IMR-90 (cell line): ENCODE results near the gene TMEM158. TPM values are rescaled to one million over a fixed set of nuclear protein-coding genes. Genes with fewer than 3 reads are reported as not detected.

Source experiments
- ATAC-seq: fragments of 200-7000 bp; cut with Tn5 transposase; 2 replicates; pipeline ENCODE4 v1.9.1; 2020; ENCODE audit warnings: low read depth, mild to moderate bottlenecking, moderate library complexity
- BruUV-seq: library from RNA; stranded (reverse); fragments of 400-500 nt; replicated peaks from 2 replicates; lab custom pipeline; 2021; lab: Mats Ljungman, UMichigan
- CTCF ChIA-PET: fragments of 300-600 bp; formaldehyde crosslinking; extraction: SDS; loops from one replicate; lab custom pipeline; 2021; ENCODE audit warnings: antibody characterized with exemption; lab: Yijun Ruan, JAX
- POLR2A ChIA-PET: fragments of 300-600 bp; sonication (Branson Sonifier 250); formaldehyde crosslinking; loops from one replicate; lab custom pipeline; 2022; ENCODE audit warnings: antibody characterized with exemption; ENCODE audit not compliant: unreplicated experiment; lab: Charles Lee
- DNase-seq: peaks from one replicate; pipeline ENCODE4 v3.0.0; 2013
- H2AFZ ChIP-seq: replicated peaks from 2 replicates; pipeline ENCODE3; 2013; ENCODE audit warnings: low read length, mild to moderate bottlenecking; ENCODE audit not compliant: poor library complexity
- H2AK5ac ChIP-seq: 2 replicates; pipeline ENCODE4 v1.6.1; 2013; ENCODE audit warnings: low read depth, low read length, inconsistent platforms
- H2AK9ac ChIP-seq: replicated peaks from 2 replicates; pipeline ENCODE3; 2013; ENCODE audit warnings: mild to moderate bottlenecking, low read depth, low read length, moderate library complexity; ENCODE audit not compliant: poor library complexity
- H2BK120ac ChIP-seq: 2 replicates; pipeline ENCODE4 v1.6.1; 2013; ENCODE audit warnings: low read depth, low read length, inconsistent platforms
- H2BK15ac ChIP-seq: 3 replicates; pipeline ENCODE4 v1.6.1; 2013; ENCODE audit warnings: low read depth, low read length, inconsistent platforms
- H2BK20ac ChIP-seq: 2 replicates; pipeline ENCODE4 v1.6.1; 2013; ENCODE audit warnings: low read depth, mild to moderate bottlenecking, inconsistent platforms, low read length, moderate library complexity
- H2BK5ac ChIP-seq: 2 replicates; pipeline ENCODE4 v1.6.1; 2013; ENCODE audit warnings: mild to moderate bottlenecking, low read depth, low read length, inconsistent platforms; ENCODE audit not compliant: poor library complexity, severe bottlenecking
- H3K14ac ChIP-seq: replicated peaks from 2 replicates; pipeline ENCODE4 v1.6.1; 2013; ENCODE audit warnings: low read depth, low read length, inconsistent platforms
- H3K18ac ChIP-seq: 2 replicates; pipeline ENCODE4 v1.6.1; 2013; ENCODE audit warnings: low read depth, low read length, control low read depth
- H3K23ac ChIP-seq: 2 replicates; pipeline ENCODE4 v1.6.1; 2013; ENCODE audit warnings: low read depth, low read length, inconsistent platforms
- H3K27ac ChIP-seq: 2 replicates; pipeline ENCODE4 v1.5.1; 2013; ENCODE audit warnings: mild to moderate bottlenecking, control low read depth, low read length; ENCODE audit not compliant: insufficient read depth
- H3K27me3 ChIP-seq: 2 replicates; pipeline ENCODE4 v1.6.1; 2013; ENCODE audit warnings: low read length; ENCODE audit not compliant: control insufficient read depth, insufficient read depth
- H3K36me3 ChIP-seq: 2 replicates; pipeline ENCODE4 v1.6.1; 2013; ENCODE audit warnings: low read length, mixed read lengths; ENCODE audit not compliant: control insufficient read depth, insufficient read depth
- H3K4ac ChIP-seq: 2 replicates; pipeline ENCODE4 v1.6.1; 2013; ENCODE audit warnings: low read depth, low read length, inconsistent platforms
- H3K4me1 ChIP-seq: 2 replicates; pipeline ENCODE4 v1.6.1; 2013; ENCODE audit warnings: low read length, mixed read lengths; ENCODE audit not compliant: control insufficient read depth, insufficient read depth
- H3K4me2 ChIP-seq: 2 replicates; pipeline ENCODE4 v1.6.1; 2013; ENCODE audit warnings: low read depth, mild to moderate bottlenecking, control low read depth, low read length, moderate library complexity
- H3K4me3 ChIP-seq: 2 replicates; pipeline ENCODE4 v1.5.1; 2013; ENCODE audit warnings: low read depth, mild to moderate bottlenecking, control low read depth, low read length, moderate library complexity; ENCODE audit not compliant: insufficient read depth
- H3K56ac ChIP-seq: 2 replicates; pipeline ENCODE4 v1.6.1; 2013; ENCODE audit warnings: low read length, inconsistent platforms; ENCODE audit not compliant: insufficient read depth; ENCODE audit errors: extremely low read depth
- H3K79me1 ChIP-seq, 2 experiments: 2 replicates each; pipeline ENCODE4 v1.6.1; 2013; ENCODE audit warnings: low read length in 2 of 2, inconsistent platforms in 1 of 2, low read depth in 1 of 2
- H3K9ac ChIP-seq: 2 replicates; pipeline ENCODE4 v1.6.1; 2013; ENCODE audit warnings: low read depth, low read length, control low read depth
- H3K9me1 ChIP-seq: 2 replicates; pipeline ENCODE4 v1.6.1; 2013; ENCODE audit warnings: low read length, inconsistent platforms; ENCODE audit not compliant: insufficient read depth
- H3K9me3 ChIP-seq: 2 replicates; pipeline ENCODE4 v1.6.1; 2013; ENCODE audit warnings: low read length; ENCODE audit not compliant: control insufficient read depth, insufficient read depth
- H4K20me1 ChIP-seq: 2 replicates; pipeline ENCODE4 v1.6.1; 2013; ENCODE audit warnings: low read length, inconsistent platforms; ENCODE audit not compliant: insufficient read depth
- H4K5ac ChIP-seq: 2 replicates; pipeline ENCODE4 v1.6.1; 2013; ENCODE audit warnings: mild to moderate bottlenecking, low read depth, low read length, control low read depth
- H4K8ac ChIP-seq, 2 experiments: 2 replicates each; pipeline ENCODE4 v1.6.1; 2013; ENCODE audit warnings: low read depth in 2 of 2, low read length in 2 of 2, control low read depth in 1 of 2, inconsistent platforms in 1 of 2
- H4K91ac ChIP-seq: 2 replicates; pipeline ENCODE4 v1.6.1; 2013; ENCODE audit warnings: low read depth, low read length, inconsistent platforms; ENCODE audit not compliant: insufficient read depth
- BHLHE40 ChIP-seq: fragments of 150-350 bp; IDR thresholded peaks from 2 replicates; pipeline ENCODE4 v1.6.1; 2016; ENCODE audit warnings: mild to moderate bottlenecking, low read depth, low read length
- FOS ChIP-seq: fragments of 150-350 bp; IDR thresholded peaks from 2 replicates; pipeline ENCODE4 v1.6.1; 2016; ENCODE audit warnings: low read depth, low read length
- NFE2L2 ChIP-seq: fragments of 150-350 bp; IDR thresholded peaks from 2 replicates; pipeline ENCODE4 v1.6.1; 2016; ENCODE audit warnings: low read depth, mild to moderate bottlenecking, low read length
- POLR2A ChIP-seq: IDR thresholded peaks from 2 replicates; pipeline ENCODE4 v1.6.1; 2012; ENCODE audit warnings: mild to moderate bottlenecking, low read depth, low read length
- RAD21 ChIP-seq: IDR thresholded peaks from 2 replicates; pipeline ENCODE4 v1.6.1; 2012; ENCODE audit warnings: low read length, improper control_type of control experiment
- RCOR1 ChIP-seq: IDR thresholded peaks from 2 replicates; pipeline ENCODE4 v1.6.1; 2012; ENCODE audit warnings: mild to moderate bottlenecking, low read length, improper control_type of control experiment; ENCODE audit not compliant: insufficient replicate concordance
- RFX5 ChIP-seq: IDR thresholded peaks from 2 replicates; pipeline ENCODE4 v1.8.0; 2012; ENCODE audit warnings: low read depth, mild to moderate bottlenecking, low read length, moderate library complexity
- SMC3 ChIP-seq: fragments of 150-350 bp; IDR thresholded peaks from 2 replicates; pipeline ENCODE4 v1.6.1; 2016; ENCODE audit warnings: low read depth, mild to moderate bottlenecking, antibody characterized with exemption, low read length, moderate library complexity
- USF2 ChIP-seq: fragments of 150-350 bp; IDR thresholded peaks from 2 replicates; pipeline ENCODE4 v1.6.1; 2017; ENCODE audit warnings: mild to moderate bottlenecking, antibody characterized with exemption, low read length, low read depth
- WGBS, 2 experiments: methylation state at CpG; one replicate each; pipeline versions ENCODE4 v1.1.5 to v1.1.7; 2013; ENCODE audit warnings: missing lambda C conversion rate in 2 of 2; ENCODE audit not compliant: insufficient read length in 1 of 2; ENCODE audit errors: extremely low coverage in 2 of 2; 5-methylcytosine and 5-hydroxymethylcytosine counted together
- dilution Hi-C: fragments of 300-500 bp; cut with HindIII; formaldehyde crosslinking; loops from one replicate; pipeline ENCODE4 v1.14.3; 2018; ENCODE audit warnings: low sequenced_read_pairs; ENCODE audit not compliant: unreplicated experiment
- in situ Hi-C: fragments of 300-500 bp; cut with MboI; formaldehyde crosslinking; loops from 3 replicates; pipeline ENCODE4 v1.14.3; 2019; ENCODE audit warnings: low sequenced_read_pairs, inconsistent platforms, mixed read lengths
- intact Hi-C: fragments of 100-400 bp; cut with micrococcal nuclease; formaldehyde crosslinking; loops from 2 replicates; pipeline ENCODE4 v1.10.0; 2022
- polyA plus RNA-seq, 3 experiments: library from polyadenylated mRNA; depleted of rRNA; stranded (reverse); fragments of >200 nt; gene quantifications; 2 replicates each; pipeline ENCODE4 v1.2.3, GENCODE V29; 2012; ENCODE audit warnings: low replicate concordance in 1 of 3
- total RNA-seq: library from RNA; depleted of rRNA; stranded (reverse); fragments of >200 nt; gene quantifications from 2 replicates; pipeline ENCODE4 v1.2.3, GENCODE V29; 2012

Gene TMEM158
- total and polyA plus RNA-seq, 2 of the 4 experiments (the other 2 are of a cell fraction), result 1.6 to 16.4 TPM

DNA sequence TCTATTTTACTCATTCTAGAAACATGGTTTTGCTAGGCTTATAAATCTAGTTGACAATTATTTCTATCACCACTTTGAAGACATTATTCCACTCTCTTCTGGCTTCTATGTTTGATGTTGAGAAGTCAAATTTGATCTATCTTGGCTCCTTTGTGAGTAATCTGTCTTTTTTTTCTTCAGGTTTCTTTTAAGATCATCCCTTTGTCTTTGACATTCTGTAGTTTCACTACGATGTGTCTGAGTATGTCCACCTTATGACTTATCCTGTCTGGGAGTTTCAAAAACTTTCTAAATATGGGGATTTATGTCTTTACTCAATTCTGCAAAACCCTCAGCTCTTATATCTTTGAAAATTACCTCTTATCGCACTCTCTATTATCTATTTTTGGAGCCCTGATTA lies 41.0 kb upstream of the TMEM158 start:
- H3K79me1 ChIP-seq, result no peaks in the 10 kb centered on the region
- H3K27ac ChIP-seq, result no peak overlapping the region
- no peak overlapping the region for H2BK120ac ChIP-seq
- DNase-seq (no peak), ATAC-seq (no peak)
- ChIA-PET POLR2A (no interaction called here), CTCF (interaction anchor here (0.9 kb wide), 1 partner anchor 9 kb away, joined by 3 read pairs; no protein-coding TSS in a partner anchor)
- no peaks in the 10 kb centered on the region; the same call in 1 of the 2 replicates for H3K4me1 ChIP-seq
- no peak overlapping the region for H2BK15ac ChIP-seq
- no peak overlapping the region for H3K56ac ChIP-seq
- intact Hi-C loops, result no loop called here
- H4K91ac ChIP-seq, result no peak overlapping the region
- H3K27me3 ChIP-seq, result no peaks in the 10 kb centered on the region
- no peak overlapping the region for H4K8ac ChIP-seq
- H3K36me3 ChIP-seq, result no peaks in the 10 kb centered on the region
- H4K5ac ChIP-seq, result no peak overlapping the region
- no CpG with 5 or more reads among the region's 2 CpGs for WGBS, 2 experiments
- no peaks in the 10 kb centered on the region for H4K20me1 ChIP-seq
- H3K9ac ChIP-seq, result no peak overlapping the region
- dilution Hi-C loops, result no loop called here
- in situ Hi-C loops, result no loop called here
- H3K4ac ChIP-seq, result no peak overlapping the region
- H3K14ac ChIP-seq, result no peak overlapping the region
- H3K4me3 ChIP-seq, result no peak overlapping the region
- no peak overlapping the region for H2AK5ac ChIP-seq
- no TSS peak for BruUV-seq
- no peaks in the 10 kb centered on the region for H3K9me3 ChIP-seq
- H3K4me2 ChIP-seq, result no peak overlapping the region
- no peak overlapping the region for H2AFZ ChIP-seq
- H2AK9ac ChIP-seq, result no peak overlapping the region
- no peaks in the 10 kb centered on the region for H3K9me1 ChIP-seq
- TF ChIP-seq FOS (no peak), POLR2A (no peak), RAD21 (no peak), RCOR1 (no peak), BHLHE40 (no peak), RFX5 (no peak), SMC3 (no peak), NFE2L2 (no peak), USF2 (no peak)
- no peak overlapping the region for H3K18ac ChIP-seq
- no peak overlapping the region for H2BK5ac ChIP-seq
- no peak overlapping the region for H3K23ac ChIP-seq
- no peak overlapping the region for H2BK20ac ChIP-seq
